Liver (tissue), 9 donors: ENCODE data around the gene B4GALNT3. TPM values are rescaled to one million over a fixed set of nuclear protein-coding genes. Genes with fewer than 3 reads are reported as not detected.

Experiments
- DNase-seq: peaks from one replicate; pipeline ENCODE4 v3.0.0-alpha.2; 2017; ENCODE audit warnings: low spot score
- H3K27ac ChIP-seq, 2 donors: one replicate each; pipeline ENCODE4 v1.7.0; 2013; ENCODE audit warnings: inconsistent platforms in 2 of 2, low read length in 2 of 2, control low read depth in 1 of 2, low read depth in 1 of 2, mild to moderate bottlenecking in 1 of 2
- H3K27me3 ChIP-seq, 4 donors: one replicate each; pipeline versions ENCODE4 v1.6.1 to v1.7.0; 2013; ENCODE audit warnings: low read length in 3 of 4, inconsistent platforms in 1 of 4, mild to moderate bottlenecking in 1 of 4, moderate library complexity in 1 of 4; ENCODE audit not compliant: control insufficient read depth in 4 of 4, insufficient read depth in 4 of 4
- H3K36me3 ChIP-seq, 4 donors: one replicate each; pipeline versions ENCODE4 v1.6.1 to v1.7.0; 2013; ENCODE audit warnings: low read length in 3 of 4, mild to moderate bottlenecking in 3 of 4, low read depth in 1 of 4, moderate library complexity in 1 of 4; ENCODE audit not compliant: control insufficient read depth in 4 of 4, insufficient read depth in 3 of 4
- H3K4me1 ChIP-seq, 4 donors: one replicate each; pipeline versions ENCODE4 v1.6.1 to v1.7.0; 2013; ENCODE audit warnings: low read length in 3 of 4, mild to moderate bottlenecking in 3 of 4, moderate library complexity in 1 of 4; ENCODE audit not compliant: control insufficient read depth in 4 of 4, insufficient read depth in 4 of 4
- H3K4me3 ChIP-seq, 3 donors: one replicate each; pipeline versions ENCODE4 v1.6.1 to v1.7.0; 2013; ENCODE audit warnings: low read length in 3 of 3, control low read depth in 1 of 3, low read depth in 1 of 3, mild to moderate bottlenecking in 1 of 3
- H3K9ac ChIP-seq, 2 donors: one replicate each; pipeline ENCODE4 v1.7.0; 2013; ENCODE audit warnings: low read length in 2 of 2, mild to moderate bottlenecking in 2 of 2, moderate library complexity in 2 of 2, control low read depth in 1 of 2, low read depth in 1 of 2
- H3K9me3 ChIP-seq, 4 donors: one replicate each; pipeline versions ENCODE4 v1.6.1 to v1.7.0; 2013; ENCODE audit warnings: low read length in 3 of 4; ENCODE audit not compliant: control insufficient read depth in 4 of 4
- ATF3 ChIP-seq: IDR thresholded peaks from 2 replicates; pipeline ENCODE4 v1.6.1; 2016; ENCODE audit warnings: antibody characterized with exemption
- CTCF ChIP-seq: fragments of 150-350 bp; IDR thresholded peaks from 2 replicates; pipeline ENCODE4 v1.5.1; 2017; ENCODE audit warnings: improper control_type of control experiment, low read depth, low read length; ENCODE audit not compliant: missing input control
- EGR1 ChIP-seq, 2 donors: IDR thresholded peaks; 2 replicates each; pipeline ENCODE4 v1.6.1; 2016 to 2018; ENCODE audit warnings: antibody characterized with exemption in 2 of 2, low read depth in 2 of 2
- FOXA1 ChIP-seq: IDR thresholded peaks from 2 replicates; pipeline ENCODE4 v1.6.1; 2016; ENCODE audit warnings: antibody characterized with exemption
- GABPA ChIP-seq, 2 donors: IDR thresholded peaks in 1 of 2; conservative IDR thresholded peaks in 1 of 2; 2 replicates each; pipeline ENCODE4 v1.6.1; 2016; ENCODE audit warnings: antibody characterized with exemption in 2 of 2, mild to moderate bottlenecking in 1 of 2, moderate library complexity in 1 of 2
- HNF4A ChIP-seq, 2 donors: conservative IDR thresholded peaks; 2 replicates each; pipeline ENCODE4 v1.6.1; 2016; ENCODE audit warnings: antibody characterized with exemption in 2 of 2, mild to moderate bottlenecking in 2 of 2
- HNF4G ChIP-seq: IDR thresholded peaks from 2 replicates; pipeline ENCODE4 v1.6.1; 2016; ENCODE audit warnings: antibody characterized with exemption
- JUND ChIP-seq, 2 donors: IDR thresholded peaks; 2 replicates each; pipeline ENCODE4 v1.6.1; 2016; ENCODE audit warnings: antibody characterized with exemption in 2 of 2
- MAX ChIP-seq: IDR thresholded peaks from 2 replicates; pipeline ENCODE4 v1.6.1; 2016; ENCODE audit warnings: antibody characterized with exemption
- NR2F2 ChIP-seq: IDR thresholded peaks from 2 replicates; pipeline ENCODE4 v1.6.1; 2016; ENCODE audit warnings: antibody characterized with exemption
- RAD21 ChIP-seq, 2 donors: IDR thresholded peaks; 2 replicates each; pipeline ENCODE4 v1.6.1; 2016; ENCODE audit warnings: antibody characterized with exemption in 2 of 2, mild to moderate bottlenecking in 2 of 2
- REST ChIP-seq: IDR thresholded peaks from 2 replicates; pipeline ENCODE4 v1.6.1; 2016; ENCODE audit warnings: antibody characterized with exemption, mild to moderate bottlenecking
- SP1 ChIP-seq: IDR thresholded peaks from 2 replicates; pipeline ENCODE4 v1.6.1; 2018; ENCODE audit warnings: antibody characterized with exemption, mild to moderate bottlenecking
- TAF1 ChIP-seq: conservative IDR thresholded peaks from 2 replicates; pipeline ENCODE4 v1.6.1; 2016; ENCODE audit warnings: antibody characterized with exemption, mild to moderate bottlenecking
- YY1 ChIP-seq: IDR thresholded peaks from 2 replicates; pipeline ENCODE4 v1.6.1; 2016; ENCODE audit warnings: antibody characterized with exemption, mild to moderate bottlenecking
- ZBTB33 ChIP-seq: IDR thresholded peaks from 2 replicates; pipeline ENCODE4 v1.6.1; 2016; ENCODE audit warnings: antibody characterized with exemption
- WGBS: extraction: QIAGEN DNeasy Blood & Tissue Kit; methylation state at CpG from one replicate; pipeline ENCODE4 v1.1.7; 2013; 5-methylcytosine and 5-hydroxymethylcytosine counted together
- polyA plus RNA-seq, 2 donors: library from polyadenylated mRNA; stranded (reverse) in 1 of 2; unstranded in 1 of 2; fragments of 200-250 nt in 1 of 2; fragments of >200 nt in 1 of 2; fragmentation: Nextera tagmentation in 1 of 2; extraction: Ambion mirVana in 1 of 2; gene quantifications; one replicate each; pipeline versions ENCODE4 v1.2.1 to v1.2.3, GENCODE V29; 2013 to 2015
- total RNA-seq, 2 donors: library from RNA; depleted of rRNA; stranded (reverse); fragments of >200 nt; gene quantifications; one replicate each; pipeline ENCODE4 v1.2.3, GENCODE V29; 2014
- donor health status: healthy.
- donor health status: healthy.
- donor health status: healthy.
- donor health status: healthy.
- donor health status: healthy.

Gene B4GALNT3
- total and polyA plus RNA-seq, 4 donors, result 0.09 to 0.25 (median 0.14) TPM; not detected in 1

- 72% methylated on average over 4 of the region's 4 CpGs for WGBS
- H3K4me1 ChIP-seq, result no peaks in the 10 kb centered on the region
- peaks cover 0 to 4% (median 0%) of the 10 kb centered on the region in 4 donors for H3K27me3 ChIP-seq
- TF ChIP-seq RAD21 (IDR thresholded peaks at IDR 0.05) (no peak), TAF1 (no peak), EGR1 (IDR thresholded peaks at IDR 0.05; ENCODE audit: low read depth in 2 of 2) (no peak), HNF4G (no peak), SP1 (no peak), ATF3 (no peak), GABPA (IDR thresholded peaks at IDR 0.05 in 1 of 2, conservative IDR thresholded peaks at IDR 0.05 in 1 of 2) (no peak)
- H3K9ac ChIP-seq, result no peak overlapping the region
- no peaks in the 10 kb centered on the region for H3K9me3 ChIP-seq
- H3K27ac ChIP-seq, result no peak overlapping the region
- H3K4me3 ChIP-seq, result no peak overlapping the region
- no peak for DNase-seq
- H3K36me3 ChIP-seq, result no peaks in the 10 kb centered on the region
These were observed 10.5 kb upstream of the B4GALNT3 start for GRCh38 chr12:449203-449602.

- no peak overlapping the region for H3K4me3 ChIP-seq
- H3K36me3 ChIP-seq, result no peaks in the 10 kb centered on the region
- no peaks in the 10 kb centered on the region for H3K9me3 ChIP-seq
- TF ChIP-seq GABPA (IDR thresholded peaks at IDR 0.05 in 1 of 2, conservative IDR thresholded peaks at IDR 0.05 in 1 of 2), result no peak
- no peak for TF ChIP-seq NR2F2
- TF ChIP-seq RAD21 (IDR thresholded peaks at IDR 0.05), result no peak
- TF ChIP-seq SP1, result no peak
- TF ChIP-seq JUND (IDR thresholded peaks at IDR 0.05), result no peak
- no peak for TF ChIP-seq MAX
- TF ChIP-seq YY1, result no peak
- no peak for TF ChIP-seq TAF1
- TF ChIP-seq EGR1 (IDR thresholded peaks at IDR 0.05; ENCODE audit: low read depth in 2 of 2), result no peak
- no peak for TF ChIP-seq ZBTB33
- no peak for TF ChIP-seq FOXA1
- TF ChIP-seq CTCF, result no peak
- TF ChIP-seq HNF4A (conservative IDR thresholded peaks at IDR 0.05), result no peak
- no peak for TF ChIP-seq REST
- no peak for DNase-seq
- H3K27ac ChIP-seq, result no peak overlapping the region
- WGBS, result 67% methylated on average over 3 of the region's 3 CpGs
- no peak overlapping the region for H3K9ac ChIP-seq
- no peaks in the 10 kb centered on the region for H3K4me1 ChIP-seq
- peaks cover 0 to 4% (median 0%) of the 10 kb centered on the region in 4 donors for H3K27me3 ChIP-seq
These were observed 9.3 kb upstream of the B4GALNT3 start for GRCh38 chr12:450438-450837.
